ENCODE results near the gene FAM234A. TPM values are rescaled to one million over a fixed set of nuclear protein-coding genes. Genes with fewer than 3 reads are reported as not detected.

The FAM234A gene
- total RNA-seq, 1 donor from 2014 or later = 171 TPM

GRCh38 chr16:287298-287811 is 52.7 kb downstream of the FAM234A start:
- H3K27ac Mint-ChIP-seq (ENCODE audit: unreplicated experiment) = no peak overlapping the region
- no peaks in the 10 kb centered on the region for H3K9me3 Mint-ChIP-seq (ENCODE audit: unreplicated experiment)
- no peaks in the 10 kb centered on the region for H3K4me1 Mint-ChIP-seq (ENCODE audit: unreplicated experiment)
- H3K36me3 Mint-ChIP-seq (ENCODE audit: unreplicated experiment) = peaks cover 16% of the 10 kb centered on the region
- TF ChIP-seq CTCF (IDR thresholded peaks at IDR 0.05) = no peak
- DNase-seq (ENCODE audit: extremely low spot score, unreplicated experiment) = no peak
- no peak overlapping the region for H3K4me3 Mint-ChIP-seq (ENCODE audit: unreplicated experiment)
- H3K27me3 Mint-ChIP-seq (ENCODE audit: unreplicated experiment) = no peaks in the 10 kb centered on the region

- H3K27ac Mint-ChIP-seq (ENCODE audit: unreplicated experiment) = no peak overlapping the region
- no peaks in the 10 kb centered on the region for H3K27me3 Mint-ChIP-seq (ENCODE audit: unreplicated experiment)
- no peak overlapping the region for H3K4me3 Mint-ChIP-seq (ENCODE audit: unreplicated experiment)
- no peak for DNase-seq (ENCODE audit: extremely low spot score, unreplicated experiment)
- no peaks in the 10 kb centered on the region for H3K9me3 Mint-ChIP-seq (ENCODE audit: unreplicated experiment)
- H3K4me1 Mint-ChIP-seq (ENCODE audit: unreplicated experiment) = no peaks in the 10 kb centered on the region
- H3K36me3 Mint-ChIP-seq (ENCODE audit: unreplicated experiment) = peaks cover 20% of the 10 kb centered on the region
- TF ChIP-seq CTCF (IDR thresholded peaks at IDR 0.05) = no peak
Measured at GRCh38 chr16:287981-288920, 53.6 kb downstream of the FAM234A start.

- H3K27me3 Mint-ChIP-seq (ENCODE audit: unreplicated experiment) = no peaks in the 10 kb centered on the region
- no peak overlapping the region for H3K4me3 Mint-ChIP-seq (ENCODE audit: unreplicated experiment)
- no peak overlapping the region for H3K27ac Mint-ChIP-seq (ENCODE audit: unreplicated experiment)
- H3K36me3 Mint-ChIP-seq (ENCODE audit: unreplicated experiment) = peaks cover 24% of the 10 kb centered on the region
- TF ChIP-seq CTCF (IDR thresholded peaks at IDR 0.05) = no peak
- no peaks in the 10 kb centered on the region for H3K9me3 Mint-ChIP-seq (ENCODE audit: unreplicated experiment)
- H3K4me1 Mint-ChIP-seq (ENCODE audit: unreplicated experiment) = no peaks in the 10 kb centered on the region
- no peak for DNase-seq (ENCODE audit: extremely low spot score, unreplicated experiment)
Measured at GRCh38 chr16:289395-289997, 54.9 kb downstream of the FAM234A start.

- Mint-ChIP-seq H3K27ac (ENCODE audit: unreplicated experiment) (no peak overlapping the region), H3K36me3 (ENCODE audit: unreplicated experiment) (peaks cover 24% of the 10 kb centered on the region), H3K9me3 (ENCODE audit: unreplicated experiment) (no peaks in the 10 kb centered on the region), H3K27me3 (ENCODE audit: unreplicated experiment) (no peaks in the 10 kb centered on the region), H3K4me1 (ENCODE audit: unreplicated experiment) (no peaks in the 10 kb centered on the region), H3K4me3 (ENCODE audit: unreplicated experiment) (no peak overlapping the region)
- DNase-seq (ENCODE audit: extremely low spot score, unreplicated experiment) = no peak
- TF ChIP-seq CTCF (IDR thresholded peaks at IDR 0.05) = no peak
Measured at GRCh38 chr16:290015-290680, 55.5 kb downstream of the FAM234A start.
